Fibroblast of skin of right quadriceps (primary cell): ENCODE results near the gene RGCC.
"Not testable (repeated sequence)": the region's sequence is repeated elsewhere in the genome, so short reads cannot be mapped to it uniquely, and the experiment has no call there.

Experiments
- DNase-seq: peaks from one replicate; pipeline ENCODE4 v3.0.0-alpha.2; 2013

Gene RGCC

GRCh38 chr13:41456768-41457588 is at the start of gene RGCC:
RGCC (plus strand) TSS chr13:41457550; CDS start chr13:41457708, 158 bp downstream.
- DNase-seq: peak; percentile 35

- peak; percentile 34 for DNase-seq
These were observed 49.2 kb upstream of the RGCC start for GRCh38 chr13:41408121-41408520.

- no peak for DNase-seq
These were observed 48.6 kb upstream of the RGCC start for GRCh38 chr13:41408746-41409145.

GRCh38 chr13:41409611-41410010 is 47.7 kb upstream of the RGCC start:
- DNase-seq: no peak

- DNase-seq: no peak
These were observed 46.3 kb upstream of the RGCC start for GRCh38 chr13:41411060-41411459.

- peak; percentile 60 for DNase-seq
These were observed 45.8 kb upstream of the RGCC start for GRCh38 chr13:41411522-41411921.

GRCh38 chr13:41413872-41414271 is 43.5 kb upstream of the RGCC start:
- no peak for DNase-seq

GRCh38 chr13:41416276-41416675 is 41.1 kb upstream of the RGCC start:
- peak; percentile 29 for DNase-seq

GRCh38 chr13:41418027-41418426 is 39.3 kb upstream of the RGCC start:
- peak; percentile 84 for DNase-seq

- no peak for DNase-seq
These were observed 38.6 kb upstream of the RGCC start for GRCh38 chr13:41418731-41419130.

- no peak for DNase-seq
These were observed 38.1 kb upstream of the RGCC start for GRCh38 chr13:41419206-41419605.

- DNase-seq: no peak
These were observed 37.2 kb upstream of the RGCC start for GRCh38 chr13:41420146-41420545.

- DNase-seq: not testable (repeated sequence)
These were observed 36.0 kb upstream of the RGCC start for GRCh38 chr13:41421330-41421729.

GRCh38 chr13:41421983-41422382 is 35.4 kb upstream of the RGCC start:
- not testable (repeated sequence) for DNase-seq

GRCh38 chr13:41423259-41423658 is 34.1 kb upstream of the RGCC start:
- not testable (repeated sequence) for DNase-seq

GRCh38 chr13:41424675-41425074 is 32.7 kb upstream of the RGCC start:
- DNase-seq: not testable (repeated sequence)

- DNase-seq: no peak
These were observed 31.3 kb upstream of the RGCC start for GRCh38 chr13:41426047-41426446.

GRCh38 chr13:41427666-41428065 is 29.7 kb upstream of the RGCC start:
- DNase-seq: no peak

- DNase-seq: no peak
These were observed 29.2 kb upstream of the RGCC start for GRCh38 chr13:41428155-41428554.

GRCh38 chr13:41434030-41434429 is 23.3 kb upstream of the RGCC start:
- DNase-seq: not testable (repeated sequence)

GRCh38 chr13:41434831-41435520 is 22.4 kb upstream of the RGCC start:
- no peak for DNase-seq

- no peak for DNase-seq
These were observed 13.4 kb upstream of the RGCC start for GRCh38 chr13:41443969-41444368.

GRCh38 chr13:41452462-41452861 is 4.9 kb upstream of the RGCC start:
- no peak for DNase-seq

GRCh38 chr13:41453620-41454019 is 3.7 kb upstream of the RGCC start:
- DNase-seq: no peak
